Neural crest cell (in vitro differentiated cells): Measurements from ENCODE around the gene AZIN2. TPM values are rescaled to one million over a fixed set of nuclear protein-coding genes. Genes with fewer than 3 reads are reported as not detected.

Experiments
- total RNA-seq: library from RNA; stranded (reverse); gene quantifications from 2 replicates; pipeline ENCODE4 v1.2.1, GENCODE V29; 2021

Gene AZIN2
- total RNA-seq, 1 donor from 2014 or later = 8.1 TPM

Other genes starting within 250 kb of the AZIN2 start
- gene FNDC5, start 210.2 kb upstream of the AZIN2 start, total RNA-seq = 26.8 and 28.7 TPM in 2 replicates
- gene HPCA, start 194.7 kb upstream of the AZIN2 start, total RNA-seq = 0.86 and 1.2 TPM in 2 replicates
- gene TMEM54, start 179.8 kb upstream of the AZIN2 start, total RNA-seq = 2.7 and 2.8 TPM in 2 replicates
- 14.9 and 16.0 TPM in 2 replicates for gene RNF19B, start 116.3 kb upstream of the AZIN2 start, total RNA-seq
- 134 and 135 TPM in 2 replicates for gene AK2, start 44.3 kb upstream of the AZIN2 start, total RNA-seq
- 8.6 and 8.8 TPM in 2 replicates for gene TRIM62, start 100.9 kb downstream of the AZIN2 start, total RNA-seq
- 56.3 and 59.3 TPM in 2 replicates for gene ZNF362, start 175.3 kb downstream of the AZIN2 start, total RNA-seq
- not detected in 2 replicates for gene A3GALT2, start 239.9 kb downstream of the AZIN2 start, total RNA-seq